ENCODE data around the gene GLRX.

GRCh38 chr5:95845391-95845790 lies 22.9 kb upstream of the GLRX start:
- TF ChIP-seq, protein P1, sequence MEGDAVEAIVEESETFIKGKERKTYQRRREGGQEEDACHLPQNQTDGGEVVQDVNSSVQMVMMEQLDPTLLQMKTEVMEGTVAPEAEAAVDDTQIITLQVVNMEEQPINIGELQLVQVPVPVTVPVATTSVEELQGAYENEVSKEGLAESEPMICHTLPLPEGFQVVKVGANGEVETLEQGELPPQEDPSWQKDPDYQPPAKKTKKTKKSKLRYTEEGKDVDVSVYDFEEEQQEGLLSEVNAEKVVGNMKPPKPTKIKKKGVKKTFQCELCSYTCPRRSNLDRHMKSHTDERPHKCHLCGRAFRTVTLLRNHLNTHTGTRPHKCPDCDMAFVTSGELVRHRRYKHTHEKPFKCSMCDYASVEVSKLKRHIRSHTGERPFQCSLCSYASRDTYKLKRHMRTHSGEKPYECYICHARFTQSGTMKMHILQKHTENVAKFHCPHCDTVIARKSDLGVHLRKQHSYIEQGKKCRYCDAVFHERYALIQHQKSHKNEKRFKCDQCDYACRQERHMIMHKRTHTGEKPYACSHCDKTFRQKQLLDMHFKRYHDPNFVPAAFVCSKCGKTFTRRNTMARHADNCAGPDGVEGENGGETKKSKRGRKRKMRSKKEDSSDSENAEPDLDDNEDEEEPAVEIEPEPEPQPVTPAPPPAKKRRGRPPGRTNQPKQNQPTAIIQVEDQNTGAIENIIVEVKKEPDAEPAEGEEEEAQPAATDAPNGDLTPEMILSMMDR (IDR thresholded peaks at IDR 0.05), result no peak
- TF ChIP-seq POLR2AphosphoS5 (IDR thresholded peaks at IDR 0.05; ENCODE audit: insufficient read depth in 1 of 2, low read depth in 1 of 2) (no peak), POLR2A (IDR thresholded peaks at IDR 0.05) (no peak)

Data from vagina (tissue), 2 donors.